ACHN (cell line): ENCODE results near the gene GCSAM.

Source experiments
- DNase-seq: peaks from one replicate; pipeline ENCODE4 v3.0.0-alpha.2; 2015
- in situ Hi-C: cut with HindIII; loops from 2 replicates; pipeline ENCODE4 v1.10.0; 2017; ENCODE audit warnings: low sequenced_read_pairs, low pct_ligation_motif_present, low pct_unique_long_range_greater_than_20kb

Gene GCSAM

DNA sequence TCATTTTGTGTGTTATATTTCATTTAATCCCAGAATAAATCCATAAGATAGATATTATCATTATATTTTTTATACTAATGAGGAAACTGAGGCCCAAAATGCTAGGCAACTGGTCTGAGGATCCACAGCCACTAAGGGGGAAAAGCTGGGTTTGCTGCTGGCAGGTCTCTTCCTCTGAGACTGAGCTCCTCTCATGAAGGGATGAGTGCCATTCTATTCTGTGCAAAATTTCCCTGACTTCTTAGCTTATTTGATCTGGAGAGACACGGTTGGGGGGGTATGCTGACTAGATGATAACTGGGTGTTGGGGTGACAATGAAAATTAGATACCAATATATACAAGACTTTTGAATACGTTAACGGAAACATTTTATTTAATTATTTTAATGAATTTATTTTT lies 1.9 kb downstream of the GCSAM start:
- DNase-seq = no peak
- in situ Hi-C loops = no loop called here

DNA sequence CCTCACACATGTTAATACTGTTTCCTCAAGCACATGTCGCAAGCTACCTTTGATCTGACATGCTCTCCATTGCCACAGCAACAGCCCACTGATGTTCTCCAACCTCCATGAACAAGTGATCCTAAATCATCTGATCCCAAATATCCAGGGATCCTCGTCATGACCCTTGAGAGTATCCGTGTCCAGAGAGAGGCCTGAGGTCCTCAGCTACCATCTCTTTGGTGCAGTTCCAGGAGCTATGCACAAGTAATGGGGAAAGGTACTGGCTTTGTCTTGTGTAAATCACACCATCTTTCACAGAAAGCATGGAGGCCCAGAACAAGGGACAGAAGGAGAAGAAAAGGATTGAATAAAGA lies 2.4 kb downstream of the GCSAM start:
- DNase-seq = no peak
- in situ Hi-C loops = no loop called here

DNA sequence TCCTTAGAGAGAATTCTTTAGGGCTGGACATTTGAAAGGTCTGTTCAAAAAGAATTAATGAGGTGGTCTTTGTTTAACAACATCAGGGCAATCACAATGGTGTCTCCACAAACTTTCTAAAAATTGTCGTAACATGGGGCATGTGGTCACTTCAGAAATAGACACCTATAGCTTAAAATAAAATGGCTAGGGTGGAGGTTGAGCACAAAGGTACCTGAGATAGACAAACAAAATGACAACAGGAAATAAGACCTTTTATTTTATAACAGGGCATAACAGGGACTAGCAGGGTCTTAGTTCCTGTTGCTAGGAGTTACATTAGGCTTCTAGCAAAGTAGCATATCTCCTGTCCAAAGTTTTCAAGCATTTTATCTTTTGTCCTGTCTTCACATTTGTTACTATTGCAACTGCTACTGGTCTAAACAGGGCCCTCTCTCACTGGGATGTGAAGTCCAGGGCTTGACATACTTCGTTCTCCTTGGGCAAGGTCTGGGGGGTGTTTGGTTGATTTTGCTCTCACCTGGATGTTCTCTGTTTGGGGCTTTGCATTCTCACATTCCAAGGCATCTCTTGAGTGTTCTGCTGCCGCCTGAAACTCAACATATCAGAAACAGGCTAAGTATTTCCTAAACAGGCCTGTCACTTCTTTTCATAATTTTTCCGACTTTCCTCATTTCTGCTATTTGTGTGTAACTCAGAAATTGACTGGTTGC lies 3.0 kb downstream of the GCSAM start:
- in situ Hi-C loops = no loop called here
- DNase-seq = no peak

DNA sequence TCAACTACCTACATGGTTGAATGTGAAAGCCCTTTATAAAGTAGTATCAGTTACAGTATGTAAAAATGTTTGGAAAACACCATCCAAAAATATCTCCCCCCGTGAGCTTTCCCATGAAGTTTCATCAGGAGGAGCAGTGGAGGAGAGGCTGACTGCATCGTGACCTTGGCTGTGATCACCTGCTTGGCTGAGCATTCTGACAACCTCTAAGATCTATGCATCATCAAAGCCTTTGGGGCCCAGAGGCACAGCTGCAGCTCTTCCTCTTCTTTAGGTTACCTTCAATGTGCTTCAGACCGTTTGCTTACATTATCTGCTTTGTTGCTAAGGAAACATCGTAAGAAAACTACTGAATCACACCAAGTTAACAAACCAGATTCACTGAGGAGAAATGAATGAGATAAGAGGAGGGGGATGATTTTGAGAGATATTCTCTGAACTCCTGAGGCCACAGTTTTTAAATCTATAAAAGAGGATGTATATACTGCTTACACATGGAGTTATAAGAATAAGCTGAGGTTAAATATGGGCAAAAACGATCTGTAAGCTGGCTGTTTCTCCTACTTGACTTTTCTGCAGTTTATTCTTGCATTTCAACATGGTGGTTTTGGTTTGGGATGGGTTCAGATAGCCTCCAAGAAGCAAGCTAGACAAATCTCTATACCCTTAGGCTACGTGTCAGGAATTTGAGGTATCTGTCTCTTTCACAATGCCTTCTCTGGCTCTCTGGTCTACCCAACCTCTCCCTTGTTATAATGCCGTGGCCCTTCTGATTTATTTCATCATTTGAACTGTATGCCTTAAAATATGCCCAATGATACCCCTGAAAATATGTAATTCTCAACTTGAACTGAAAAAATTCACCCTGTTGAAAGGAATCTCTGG lies 4.0 kb downstream of the GCSAM start:
- DNase-seq = no peak
- in situ Hi-C loops = no loop called here

DNA sequence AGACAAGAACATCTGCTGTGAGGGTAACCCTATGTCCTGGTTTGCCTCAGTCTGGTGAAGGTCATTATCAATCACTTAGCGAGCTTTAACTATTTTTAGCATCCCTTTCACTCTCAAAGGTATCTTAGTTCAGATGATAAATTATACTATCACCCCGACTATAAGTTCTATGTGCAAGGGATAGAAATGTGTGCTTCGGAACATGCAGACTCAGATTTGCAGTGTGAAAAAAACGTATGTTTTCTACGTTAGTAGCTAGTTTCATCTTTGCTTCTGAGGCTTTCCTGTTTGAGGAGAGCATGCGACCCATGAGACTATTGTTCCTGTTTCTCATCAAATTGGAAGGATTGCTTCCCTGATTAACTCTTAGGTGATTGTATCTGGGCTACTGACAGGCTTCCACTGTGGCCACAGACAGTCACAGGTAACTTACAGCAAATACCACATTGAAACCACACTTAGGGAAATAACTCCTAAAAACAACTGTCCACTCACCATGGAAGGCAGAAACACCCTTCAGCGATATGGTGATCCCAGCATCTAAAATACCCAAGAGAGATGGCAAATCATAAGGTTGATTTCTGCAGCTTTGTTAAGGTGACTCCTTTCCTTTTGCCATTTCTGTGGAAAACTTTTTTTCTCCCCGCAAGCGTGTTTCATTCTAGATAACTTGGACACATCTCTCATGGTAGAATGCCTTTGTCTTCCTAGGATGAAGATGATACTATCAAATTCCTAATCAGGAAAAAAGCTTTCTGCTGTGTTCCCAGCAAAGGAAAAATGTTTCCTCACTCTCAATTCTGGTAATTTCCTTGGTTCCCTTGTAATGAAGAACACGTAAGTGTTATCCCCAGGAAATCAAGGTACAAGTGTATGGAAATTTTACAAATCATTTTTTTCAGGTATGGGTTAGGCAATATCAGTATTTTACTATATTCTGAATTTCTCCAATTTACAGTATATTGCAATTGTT lies 5.2 kb downstream of the GCSAM start:
- in situ Hi-C loops = no loop called here
- DNase-seq = no peak

DNA sequence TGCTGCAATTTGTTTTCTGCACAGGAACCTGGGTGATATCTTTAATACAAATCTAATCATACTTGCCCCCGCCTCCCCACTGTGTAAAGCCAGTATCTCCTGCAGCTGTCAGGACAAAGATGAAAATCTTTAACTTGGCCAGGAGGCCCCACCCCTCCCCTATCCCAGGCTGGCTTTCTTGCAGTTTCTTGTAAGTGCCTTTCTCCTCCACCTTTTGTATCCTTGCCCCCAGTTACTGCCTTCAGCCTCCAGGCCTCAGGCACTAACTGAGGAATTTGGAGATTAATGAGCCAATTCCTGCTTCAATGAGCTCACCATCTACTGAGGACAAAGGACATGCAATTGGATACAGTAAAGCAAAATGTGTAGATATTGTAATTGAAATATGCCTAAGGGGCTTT lies 6.5 kb downstream of the GCSAM start:
- in situ Hi-C loops = no loop called here
- no peak for DNase-seq

DNA sequence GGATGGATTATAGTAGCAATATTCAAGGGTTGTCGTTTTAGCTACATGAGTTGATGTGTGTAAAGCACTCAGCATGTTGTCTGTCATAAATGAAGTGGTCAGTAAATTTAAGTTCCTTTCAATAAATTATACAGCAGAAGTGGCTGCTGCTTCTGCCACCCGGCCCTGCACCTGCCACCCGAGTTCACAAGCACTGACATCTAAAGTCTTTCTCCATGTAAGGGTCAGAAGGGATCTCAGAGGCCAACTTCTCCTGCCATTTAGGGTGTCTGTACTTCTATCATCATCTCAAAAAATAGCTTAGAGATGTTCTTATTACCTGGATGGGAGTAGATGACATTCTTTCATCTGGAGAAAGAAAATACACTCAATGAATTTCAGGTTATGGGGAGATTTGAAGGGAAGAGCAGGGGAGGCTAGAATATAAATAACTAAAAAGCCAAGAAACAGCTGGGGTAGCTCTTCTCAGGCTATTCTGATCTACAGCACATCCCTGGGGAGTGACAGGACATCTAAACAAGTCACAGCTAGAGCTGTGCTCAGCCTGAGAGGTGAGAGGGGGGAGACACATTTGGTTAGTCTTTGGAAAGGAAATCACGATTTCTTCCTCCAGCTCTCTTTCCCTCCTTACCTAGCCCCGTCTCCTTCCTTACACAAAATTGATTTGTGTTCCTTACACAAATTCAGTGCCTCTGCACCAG lies 8.0 kb downstream of the GCSAM start:
- in situ Hi-C loops = no loop called here
- DNase-seq = no peak

DNA sequence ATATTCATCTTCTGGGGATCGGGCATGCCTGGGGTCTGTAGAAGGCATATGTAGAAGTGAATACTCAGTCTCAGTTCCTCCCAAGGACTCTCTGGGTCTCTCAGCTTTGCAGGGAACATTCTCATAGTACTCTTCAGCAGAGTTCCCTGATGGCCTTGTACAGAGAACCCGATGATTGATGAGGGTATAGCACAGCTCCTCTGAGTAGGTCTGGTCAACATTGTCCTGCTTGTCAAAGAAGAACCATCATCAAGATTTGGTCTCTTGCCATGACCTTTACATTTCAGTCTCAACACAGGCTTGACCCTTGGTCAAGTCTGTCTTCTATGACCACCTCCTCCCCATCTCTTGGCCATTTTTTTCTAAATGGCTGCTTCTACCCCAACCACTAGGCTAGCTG lies 9.5 kb downstream of the GCSAM start:
- in situ Hi-C loops = no loop called here
- no peak for DNase-seq

DNA sequence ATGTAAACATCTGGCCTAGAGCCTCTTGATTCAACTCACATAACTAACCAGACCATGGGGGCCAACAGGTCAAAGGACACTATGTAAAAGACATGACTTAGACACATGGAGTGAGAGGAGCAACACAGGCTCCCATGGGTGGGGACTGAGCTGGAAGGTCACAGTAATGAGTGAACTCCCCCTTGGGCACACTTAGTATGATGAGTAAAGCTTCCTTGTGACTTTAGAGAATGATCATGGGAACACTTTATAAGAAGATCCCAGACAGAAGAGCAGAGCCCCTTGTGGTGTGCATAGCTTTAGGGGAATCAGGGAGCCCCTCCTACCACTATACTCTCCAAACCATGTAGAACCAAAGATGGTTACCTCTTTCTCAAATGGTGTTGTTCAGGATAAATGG lies 10.2 kb downstream of the GCSAM start:
- no peak for DNase-seq
- in situ Hi-C loops = no loop called here

DNA sequence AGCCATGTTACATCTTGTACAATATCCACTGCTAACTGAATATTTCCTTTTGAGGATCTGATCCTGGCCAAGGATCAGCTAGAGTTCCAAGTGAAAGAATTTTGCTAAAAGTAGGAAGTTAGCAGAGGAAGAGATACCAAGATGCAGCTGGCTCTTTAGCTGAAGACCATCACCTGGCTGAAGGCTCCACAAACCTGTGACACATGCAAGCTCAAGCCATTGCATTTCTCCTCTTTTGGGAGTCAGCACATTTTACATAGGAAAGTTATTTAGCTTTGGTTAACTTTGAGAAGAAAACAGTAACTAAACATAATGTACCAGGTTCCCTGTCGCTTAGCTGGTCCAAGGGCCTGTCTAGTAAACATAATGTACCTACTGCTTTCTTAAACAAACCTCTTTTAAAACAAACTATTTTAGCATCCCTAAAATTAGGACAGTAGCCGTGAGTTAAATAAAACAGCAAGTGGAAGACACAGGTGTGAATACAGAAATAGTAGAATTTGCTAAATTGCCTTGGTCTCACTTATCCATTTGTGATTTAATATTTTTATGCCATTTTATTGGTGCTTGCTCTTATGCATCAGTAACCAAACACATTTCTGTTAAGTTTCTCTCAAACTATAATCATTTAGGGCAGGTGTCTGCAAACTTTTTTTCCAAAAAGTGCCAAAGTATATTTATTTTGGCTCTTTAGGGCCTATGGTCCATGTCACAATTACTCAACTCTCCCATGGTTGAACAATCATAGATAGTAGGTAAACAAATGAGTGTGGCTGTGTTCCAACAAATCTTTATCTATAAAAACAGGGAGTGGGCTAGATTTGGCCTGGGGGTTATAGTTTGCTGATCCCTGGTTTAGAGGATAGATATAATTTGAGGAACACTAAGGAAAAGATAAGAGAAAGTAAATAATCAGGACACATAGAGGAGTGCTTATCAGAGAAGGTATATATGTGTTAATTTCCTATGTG lies 11.2 kb downstream of the GCSAM start:
- in situ Hi-C loops = no loop called here
- no peak for DNase-seq

DNA sequence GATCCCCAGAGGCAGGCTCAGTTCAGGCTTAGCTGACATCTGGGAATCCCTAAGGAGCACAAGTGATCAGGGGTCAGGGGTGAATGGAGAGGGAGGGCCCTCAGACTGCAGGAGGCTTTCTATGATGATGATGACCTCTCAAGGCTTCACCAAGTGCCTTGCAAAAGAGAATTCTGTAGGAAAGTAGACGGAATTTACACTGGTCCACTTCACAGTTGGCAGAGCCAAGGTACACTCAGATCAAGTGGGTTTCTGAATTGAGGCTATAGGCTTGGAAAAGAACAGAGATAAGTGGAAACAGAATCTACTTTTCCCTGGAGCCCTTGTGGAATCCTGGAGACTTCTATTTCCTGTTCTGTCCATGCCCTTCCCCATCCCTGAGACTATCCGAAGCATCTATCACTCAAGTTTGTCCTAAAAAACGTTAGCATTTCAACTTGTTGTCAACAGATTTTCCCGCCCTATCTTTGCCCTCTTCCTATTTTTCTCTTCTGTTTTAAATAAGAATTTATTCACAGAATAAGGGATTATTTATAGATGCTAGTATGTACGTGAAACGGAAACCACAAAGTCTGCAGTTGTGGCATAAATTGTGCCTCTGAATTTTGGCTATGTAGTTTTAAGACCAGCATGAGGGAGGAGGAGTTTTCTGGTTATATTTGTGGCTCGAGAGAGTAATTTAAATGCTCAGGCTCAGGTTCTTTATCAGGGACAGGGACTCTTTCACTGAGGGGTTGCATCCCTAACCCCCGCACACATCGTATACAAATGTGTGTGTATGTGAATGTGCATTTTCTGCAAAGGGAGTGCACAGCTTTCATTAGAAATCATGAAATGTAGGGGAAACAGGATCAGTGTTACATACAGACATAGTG lies 12.8 kb downstream of the GCSAM start:
- in situ Hi-C loops = no loop called here
- no peak for DNase-seq

DNA sequence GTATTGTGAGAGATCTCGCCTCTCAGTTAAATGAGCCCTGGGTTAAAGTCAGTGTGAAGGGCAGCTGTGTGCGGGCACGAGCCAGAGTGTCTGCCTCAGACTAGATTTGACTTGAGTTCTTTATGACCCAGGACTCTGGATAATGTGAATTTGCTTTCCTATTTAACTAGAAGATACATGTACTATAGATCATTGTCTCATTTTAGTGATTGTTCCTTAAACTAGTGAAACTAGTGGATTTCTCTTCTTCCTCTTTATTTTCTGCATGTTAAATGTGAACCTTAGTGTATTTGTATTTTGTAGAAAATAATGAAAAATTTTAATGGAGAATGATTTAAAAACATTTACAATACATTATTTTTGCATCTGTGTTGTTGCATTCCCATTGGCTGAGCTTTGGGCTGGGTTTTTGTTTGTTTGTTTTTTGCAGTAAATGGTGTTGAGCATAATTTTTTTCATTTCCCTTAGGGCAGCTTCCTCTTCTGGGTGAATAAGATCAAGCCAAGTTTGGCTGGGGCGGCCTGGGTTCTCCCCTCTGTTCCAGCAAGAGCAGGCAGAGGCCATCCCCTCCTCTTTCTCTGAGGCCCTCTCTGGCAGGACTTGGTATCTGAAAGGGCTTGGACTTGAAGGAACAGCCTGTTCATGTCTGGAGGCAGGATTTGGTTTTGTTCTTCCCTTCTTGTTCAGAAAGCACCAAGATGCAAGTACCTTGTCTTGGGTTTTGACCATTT lies 15.0 kb downstream of the GCSAM start:
- no peak for DNase-seq
- in situ Hi-C loops = no loop called here

DNA sequence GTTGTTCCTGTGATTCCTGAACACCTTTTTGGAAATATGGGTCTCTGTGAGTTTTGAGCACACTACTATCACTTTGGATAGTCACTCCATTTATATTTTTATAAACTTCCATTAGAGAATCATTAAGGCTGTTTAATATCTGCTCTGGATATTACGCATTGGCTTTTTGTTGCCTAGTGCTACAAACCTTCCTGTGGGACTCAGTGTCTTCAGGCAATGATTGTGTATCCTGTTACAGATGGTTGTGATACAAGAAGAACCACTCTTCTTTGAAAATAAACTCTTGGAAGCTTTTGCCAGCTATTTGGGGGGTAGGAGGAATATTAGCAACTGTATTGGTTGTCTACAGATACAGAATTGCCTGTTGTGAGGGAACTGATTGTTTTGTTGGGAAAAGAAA lies 15.6 kb downstream of the GCSAM start:
- in situ Hi-C loops = no loop called here
- no peak for DNase-seq

DNA sequence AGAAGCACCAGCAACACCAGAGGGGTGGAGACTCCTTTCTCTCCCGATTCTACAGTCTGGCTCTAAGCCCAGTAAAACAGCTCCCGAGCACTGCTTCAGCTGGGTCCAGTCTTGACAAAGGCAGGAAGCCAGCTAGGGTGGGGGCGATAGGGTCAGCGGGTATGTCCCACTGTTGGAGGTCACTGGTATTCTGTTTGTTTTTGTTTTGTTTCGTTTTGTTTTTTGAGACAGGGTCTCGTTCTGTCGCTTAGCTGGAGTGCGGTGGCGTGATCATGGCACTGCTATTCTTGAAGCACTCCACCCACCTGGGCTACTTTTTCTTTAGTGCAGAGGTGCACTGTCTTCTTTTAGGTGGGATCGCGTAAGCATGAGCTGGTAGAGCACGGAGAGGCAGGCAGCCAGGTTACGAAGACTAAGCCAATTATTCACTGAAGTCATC lies 16.3 kb downstream of the GCSAM start:
- DNase-seq = no peak
- in situ Hi-C loops = no loop called here

DNA sequence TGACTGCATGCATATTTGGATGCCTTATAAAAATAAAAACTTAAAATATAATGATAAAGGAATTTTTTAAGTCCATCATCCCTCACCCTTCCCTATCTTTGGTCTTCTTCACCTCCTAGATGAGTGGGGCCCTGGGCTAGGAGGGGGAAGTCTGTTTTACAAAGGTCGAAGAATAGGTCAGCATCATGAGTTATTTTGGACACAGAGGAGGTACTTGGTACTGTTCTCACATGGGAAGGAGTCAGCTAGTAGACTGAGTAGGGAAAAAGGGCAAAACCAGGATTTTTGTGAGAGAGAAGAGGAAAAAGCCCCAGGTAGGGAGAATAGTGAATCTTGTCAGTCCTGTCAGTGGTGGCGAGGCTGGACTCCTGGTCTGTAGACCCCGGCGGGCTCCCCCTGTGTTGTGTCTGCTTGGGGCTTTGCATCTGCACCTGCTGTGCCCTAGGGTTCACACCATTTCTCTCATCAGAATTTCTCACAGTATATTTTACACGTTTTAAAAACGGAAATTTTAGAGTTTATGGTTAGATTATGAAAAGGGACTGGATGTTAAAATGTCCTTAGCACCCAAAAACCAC lies 17.2 kb downstream of the GCSAM start:
- no peak for DNase-seq
- in situ Hi-C loops = no loop called here
